Cardiac muscle cell (in vitro differentiated cells and primary cell): ENCODE measurements around the gene PTPN9. TPM values are rescaled to one million over a fixed set of nuclear protein-coding genes. Genes with fewer than 3 reads are reported as not detected.
"Not testable (repeated sequence)": the region's sequence is repeated elsewhere in the genome, so short reads cannot be mapped to it uniquely, and the experiment has no call there.

Experiments
- DNase-seq, 2 donors: peaks; one replicate each; pipeline versions ENCODE4 v3.0.0 to v3.0.0-alpha.2; 2010 to 2017; ENCODE audit warnings: low read depth in 1 of 2, low spot score in 1 of 2
- H3K27ac ChIP-seq: fragments of 200-600 bp; sonication (generic); 2 replicates; pipeline ENCODE4 v1.5.1; 2016
- H3K27me3 ChIP-seq: fragments of 200-600 bp; sonication (generic); 2 replicates; pipeline ENCODE4 v1.6.0; 2016; ENCODE audit warnings: control low read depth
- H3K36me3 ChIP-seq: fragments of 200-600 bp; sonication (generic); 2 replicates; pipeline ENCODE4 v1.5.1; 2016; ENCODE audit warnings: control low read depth
- H3K4me1 ChIP-seq: fragments of 200-600 bp; sonication (generic); 2 replicates; pipeline ENCODE4 v1.8.1; 2017; ENCODE audit warnings: low read depth, mild to moderate bottlenecking, mixed run types
- H3K4me3 ChIP-seq: fragments of 200-600 bp; sonication (generic); 2 replicates; pipeline ENCODE4 v1.5.1; 2016; ENCODE audit warnings: mild to moderate bottlenecking
- H3K9me3 ChIP-seq: fragments of 200-600 bp; sonication (generic); 2 replicates; pipeline ENCODE4 v1.5.1; 2017; ENCODE audit warnings: low read depth, mild to moderate bottlenecking, control low read depth
- polyA plus RNA-seq: library from polyadenylated mRNA; unstranded; fragments of >200 nt; fragmentation: Nextera tagmentation; extraction: Ambion mirVana; gene quantifications from 2 replicates; pipeline ENCODE4 v1.2.1, GENCODE V29; 2016
- total RNA-seq: library from RNA; depleted of rRNA; stranded (reverse); fragments of >200 nt; gene quantifications from 2 replicates; pipeline ENCODE4 v1.2.3, GENCODE V29; 2016
- TF ChIP-seq, protein P1 (sequence below): IDR thresholded peaks from 2 replicates; pipeline ENCODE4 v1.5.1; 2012; ENCODE audit warnings: low read depth, mild to moderate bottlenecking, low read length

Gene PTPN9
- total and polyA plus RNA-seq, 2 experiments from 2014 or later = 24.3 to 29.2 TPM

- H3K27ac ChIP-seq = peak overlapping the region; percentile 96
- H3K4me3 ChIP-seq = peak overlapping the region; percentile 75
- no peak for DNase-seq
- no peaks in the 10 kb centered on the region for H3K9me3 ChIP-seq
- no peaks in the 10 kb centered on the region for H3K27me3 ChIP-seq
- H3K36me3 ChIP-seq = no peaks in the 10 kb centered on the region
- TF ChIP-seq, protein P1, sequence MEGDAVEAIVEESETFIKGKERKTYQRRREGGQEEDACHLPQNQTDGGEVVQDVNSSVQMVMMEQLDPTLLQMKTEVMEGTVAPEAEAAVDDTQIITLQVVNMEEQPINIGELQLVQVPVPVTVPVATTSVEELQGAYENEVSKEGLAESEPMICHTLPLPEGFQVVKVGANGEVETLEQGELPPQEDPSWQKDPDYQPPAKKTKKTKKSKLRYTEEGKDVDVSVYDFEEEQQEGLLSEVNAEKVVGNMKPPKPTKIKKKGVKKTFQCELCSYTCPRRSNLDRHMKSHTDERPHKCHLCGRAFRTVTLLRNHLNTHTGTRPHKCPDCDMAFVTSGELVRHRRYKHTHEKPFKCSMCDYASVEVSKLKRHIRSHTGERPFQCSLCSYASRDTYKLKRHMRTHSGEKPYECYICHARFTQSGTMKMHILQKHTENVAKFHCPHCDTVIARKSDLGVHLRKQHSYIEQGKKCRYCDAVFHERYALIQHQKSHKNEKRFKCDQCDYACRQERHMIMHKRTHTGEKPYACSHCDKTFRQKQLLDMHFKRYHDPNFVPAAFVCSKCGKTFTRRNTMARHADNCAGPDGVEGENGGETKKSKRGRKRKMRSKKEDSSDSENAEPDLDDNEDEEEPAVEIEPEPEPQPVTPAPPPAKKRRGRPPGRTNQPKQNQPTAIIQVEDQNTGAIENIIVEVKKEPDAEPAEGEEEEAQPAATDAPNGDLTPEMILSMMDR = no peak
- no peaks in the 10 kb centered on the region for H3K4me1 ChIP-seq
Observed at GRCh38 chr15:75449585-75450306, 129.4 kb downstream of the PTPN9 start.

GRCh38 chr15:75448171-75448570 lies 130.9 kb downstream of the PTPN9 start:
- not testable (repeated sequence) for H3K4me3 ChIP-seq, H3K4me1 ChIP-seq, H3K27ac ChIP-seq, H3K36me3 ChIP-seq, DNase-seq, H3K27me3 ChIP-seq, H3K9me3 ChIP-seq

- Histone ChIP-seq H3K36me3 (peaks cover 3% of the 10 kb centered on the region), H3K4me1 (no peaks in the 10 kb centered on the region), H3K4me3 (no peak overlapping the region), H3K27ac (no peak overlapping the region), H3K9me3 (no peaks in the 10 kb centered on the region), H3K27me3 (no peaks in the 10 kb centered on the region)
- TF ChIP-seq, protein P1 = no peak
- no peak for DNase-seq
Observed at GRCh38 chr15:75446151-75446550, 133.0 kb downstream of the PTPN9 start.

DNA sequence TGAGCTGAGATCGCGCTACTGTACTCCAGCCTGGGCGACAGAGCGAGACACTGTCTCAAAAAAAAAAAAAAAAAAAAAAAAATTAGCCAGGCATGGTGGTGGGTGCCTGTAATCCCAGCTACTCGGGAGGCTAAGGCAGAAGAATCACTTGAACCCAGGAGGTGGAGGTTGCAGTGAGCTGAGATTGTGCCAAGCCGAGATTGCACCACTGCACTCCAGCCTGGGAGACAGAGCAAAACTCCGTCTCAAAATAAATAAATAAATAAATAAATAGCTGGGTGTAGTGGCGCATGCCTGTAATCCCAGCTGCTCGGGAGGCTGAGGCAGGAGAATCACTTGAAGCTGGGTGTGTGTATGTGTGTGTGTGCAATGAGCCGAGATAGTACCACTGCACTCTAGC lies 133.8 kb downstream of the PTPN9 start:
- H3K36me3 ChIP-seq, H3K9me3 ChIP-seq, H3K27me3 ChIP-seq, DNase-seq, H3K4me1 ChIP-seq, H3K4me3 ChIP-seq, H3K27ac ChIP-seq: not testable (repeated sequence)

DNA sequence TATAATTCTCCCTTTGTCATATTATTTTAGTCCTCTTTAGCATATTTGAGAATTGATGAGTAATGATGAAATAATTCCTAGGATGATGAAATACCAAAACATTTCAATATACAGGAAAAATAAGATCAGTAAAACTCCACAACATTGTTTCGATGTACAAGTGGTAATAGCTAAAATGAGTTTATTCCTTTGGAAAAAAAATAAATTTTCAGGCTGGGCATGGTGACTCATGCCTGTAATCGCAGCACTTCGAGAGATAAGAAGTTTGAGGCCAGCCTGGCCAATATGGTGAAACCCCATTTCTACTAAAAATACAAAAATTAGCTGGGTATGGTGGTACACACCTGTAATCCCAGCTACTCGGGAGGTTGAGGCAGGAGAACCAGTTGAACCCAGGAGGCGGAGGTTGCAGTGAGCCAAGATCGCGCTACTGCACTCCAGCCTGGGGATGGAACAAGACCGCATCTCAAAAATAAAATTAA lies 135.1 kb downstream of the PTPN9 start:
- not testable (repeated sequence) for H3K9me3 ChIP-seq, H3K27me3 ChIP-seq, H3K4me1 ChIP-seq, H3K36me3 ChIP-seq, H3K4me3 ChIP-seq, H3K27ac ChIP-seq
- peak in 1 of 2 donors; percentile 49 for DNase-seq

GRCh38 chr15:75437721-75438120 lies 141.4 kb downstream of the PTPN9 start:
- no peaks in the 10 kb centered on the region for H3K36me3 ChIP-seq
- no peaks in the 10 kb centered on the region for H3K9me3 ChIP-seq
- H3K27me3 ChIP-seq = no peaks in the 10 kb centered on the region
- no peaks in the 10 kb centered on the region for H3K4me1 ChIP-seq
- DNase-seq = no peak
- no peak overlapping the region for H3K27ac ChIP-seq
- TF ChIP-seq, protein P1 = no peak
- H3K4me3 ChIP-seq = no peak overlapping the region

DNA sequence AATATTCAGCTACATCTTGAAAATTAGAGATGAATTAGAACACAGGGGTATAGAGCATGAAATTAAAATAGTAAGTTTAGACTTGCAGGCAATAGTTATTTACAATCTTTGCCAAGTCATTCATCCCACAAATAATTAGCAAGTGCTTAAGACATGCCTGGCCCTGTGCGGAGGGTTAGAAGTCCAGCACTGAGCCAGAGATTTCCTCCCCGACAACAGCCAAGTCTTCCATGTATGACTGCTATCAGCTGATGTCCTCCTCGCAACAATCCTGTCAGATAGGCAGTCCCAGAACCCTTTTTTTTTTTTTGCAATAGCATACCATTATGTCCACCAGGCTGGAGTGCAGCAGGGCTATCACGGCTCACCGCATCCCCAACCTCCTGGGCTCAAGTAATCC lies 142.2 kb downstream of the PTPN9 start:
- no peaks in the 10 kb centered on the region for H3K36me3 ChIP-seq
- DNase-seq = no peak
- peaks cover 2% of the 10 kb centered on the region for H3K4me1 ChIP-seq
- no peak overlapping the region for H3K4me3 ChIP-seq
- H3K27me3 ChIP-seq = no peaks in the 10 kb centered on the region
- no peak overlapping the region for H3K27ac ChIP-seq
- TF ChIP-seq, protein P1 = no peak
- no peaks in the 10 kb centered on the region for H3K9me3 ChIP-seq
